Activated T-helper 2 cell treated with anti-CD3 and anti-CD28 coated beads, Interferon-gamma antibody, Interleukin-2, Interleukin-4, amounts not matched to agents 10 μg/mL and 5 μg/mL and 100 μg/mL, durations not matched to agents 14 hours and 24 hours and 36 hours (primary cell): ENCODE results near the gene SIPA1L3. TPM values are rescaled to one million over a fixed set of nuclear protein-coding genes. Genes with fewer than 3 reads are reported as not detected.
"Not testable (repeated sequence)": the region's sequence is repeated elsewhere in the genome, so short reads cannot be mapped to it uniquely, and the experiment has no call there.

Experiments used
- DNase-seq: peaks from one replicate; pipeline ENCODE4 v3.0.0; 2021; ENCODE audit warnings: low spot score
- H3K27ac Mint-ChIP-seq: one replicate; pipeline ENCODE4 v1.8.0; 2021; ENCODE audit warnings: mixed read lengths
- H3K27me3 Mint-ChIP-seq: one replicate; pipeline ENCODE4 v1.8.0; 2021; ENCODE audit warnings: low read depth, mixed read lengths
- H3K36me3 Mint-ChIP-seq: one replicate; pipeline ENCODE4 v1.8.0; 2021; ENCODE audit warnings: low read depth, mixed read lengths
- H3K4me1 Mint-ChIP-seq: one replicate; pipeline ENCODE4 v1.8.0; 2021; ENCODE audit warnings: low read depth, mixed read lengths
- H3K4me3 Mint-ChIP-seq: one replicate; pipeline ENCODE4 v1.8.0; 2021; ENCODE audit warnings: low read depth, mild to moderate bottlenecking, moderate library complexity, mixed read lengths
- H3K9me3 Mint-ChIP-seq: one replicate; pipeline ENCODE4 v1.8.0; 2021; ENCODE audit warnings: mixed read lengths
- intact Hi-C: fragments of 100-400 bp; cut with micrococcal nuclease; formaldehyde crosslinking; loops from one replicate; pipeline ENCODE4 v1.15.1; 2023
- total RNA-seq: library from RNA; stranded (reverse); gene quantifications from 2 replicates; pipeline ENCODE4 v1.2.3, GENCODE V29; 2022

The SIPA1L3 gene
- total RNA-seq, 1 donor from 2014 or later = 15.9 TPM

- H3K27me3 Mint-ChIP-seq, intact Hi-C loops, H3K4me1 Mint-ChIP-seq, H3K4me3 Mint-ChIP-seq, DNase-seq, H3K36me3 Mint-ChIP-seq, H3K27ac Mint-ChIP-seq, H3K9me3 Mint-ChIP-seq: not testable (repeated sequence)
Observed at GRCh38 chr19:37924573-37924972, 17.6 kb downstream of the SIPA1L3 start.

- DNase-seq = no peak
- Mint-ChIP-seq H3K4me1 (no peaks in the 10 kb centered on the region), H3K27me3 (no peaks in the 10 kb centered on the region), H3K27ac (no peak overlapping the region), H3K4me3 (no peak overlapping the region), H3K9me3 (no peaks in the 10 kb centered on the region), H3K36me3 (no peaks in the 10 kb centered on the region)
- intact Hi-C loops = no loop called here
Observed at GRCh38 chr19:37925212-37925611, 18.2 kb downstream of the SIPA1L3 start.

- no peaks in the 10 kb centered on the region for H3K9me3 Mint-ChIP-seq
- no peak for DNase-seq
- no peak overlapping the region for H3K27ac Mint-ChIP-seq
- H3K4me3 Mint-ChIP-seq = no peak overlapping the region
- intact Hi-C loops = no loop called here
- H3K36me3 Mint-ChIP-seq = no peaks in the 10 kb centered on the region
- H3K4me1 Mint-ChIP-seq = no peaks in the 10 kb centered on the region
- H3K27me3 Mint-ChIP-seq = no peaks in the 10 kb centered on the region
Observed at GRCh38 chr19:37926255-37926654, 19.2 kb downstream of the SIPA1L3 start.

GRCh38 chr19:37926711-37927110 is 19.7 kb downstream of the SIPA1L3 start:
- no peak for DNase-seq
- intact Hi-C loops = no loop called here
- no peaks in the 10 kb centered on the region for H3K9me3 Mint-ChIP-seq
- no peak overlapping the region for H3K4me3 Mint-ChIP-seq
- H3K36me3 Mint-ChIP-seq = no peaks in the 10 kb centered on the region
- no peak overlapping the region for H3K27ac Mint-ChIP-seq
- no peaks in the 10 kb centered on the region for H3K27me3 Mint-ChIP-seq
- no peaks in the 10 kb centered on the region for H3K4me1 Mint-ChIP-seq

- Mint-ChIP-seq H3K36me3 (no peaks in the 10 kb centered on the region), H3K27me3 (no peaks in the 10 kb centered on the region), H3K9me3 (no peaks in the 10 kb centered on the region), H3K27ac (no peak overlapping the region), H3K4me3 (no peak overlapping the region), H3K4me1 (no peaks in the 10 kb centered on the region)
- intact Hi-C loops = no loop called here
- no peak for DNase-seq
Observed at GRCh38 chr19:37928527-37929286, 21.7 kb downstream of the SIPA1L3 start.

GRCh38 chr19:37929355-37929923 is 22.4 kb downstream of the SIPA1L3 start:
- no peak overlapping the region for H3K4me3 Mint-ChIP-seq
- intact Hi-C loops = no loop called here
- H3K27me3 Mint-ChIP-seq = no peaks in the 10 kb centered on the region
- H3K4me1 Mint-ChIP-seq = no peaks in the 10 kb centered on the region
- H3K27ac Mint-ChIP-seq = no peak overlapping the region
- no peaks in the 10 kb centered on the region for H3K9me3 Mint-ChIP-seq
- no peaks in the 10 kb centered on the region for H3K36me3 Mint-ChIP-seq
- DNase-seq = no peak

GRCh38 chr19:37930416-37930815 is 23.4 kb downstream of the SIPA1L3 start:
- Mint-ChIP-seq H3K4me1 (no peaks in the 10 kb centered on the region), H3K27ac (no peak overlapping the region), H3K4me3 (no peak overlapping the region), H3K27me3 (no peaks in the 10 kb centered on the region), H3K9me3 (peaks cover 9% of the 10 kb centered on the region), H3K36me3 (no peaks in the 10 kb centered on the region)
- DNase-seq = no peak
- intact Hi-C loops = no loop called here

- intact Hi-C loops = no loop called here
- DNase-seq = no peak
- Mint-ChIP-seq H3K4me1 (no peaks in the 10 kb centered on the region), H3K27ac (no peak overlapping the region), H3K27me3 (no peaks in the 10 kb centered on the region), H3K4me3 (no peak overlapping the region), H3K36me3 (no peaks in the 10 kb centered on the region), H3K9me3 (peaks cover 19% of the 10 kb centered on the region)
Observed at GRCh38 chr19:37931881-37932655, 25.1 kb downstream of the SIPA1L3 start.

GRCh38 chr19:37932985-37933936 is 26.3 kb downstream of the SIPA1L3 start:
- Mint-ChIP-seq H3K4me3 (no peak overlapping the region), H3K36me3 (no peaks in the 10 kb centered on the region), H3K27ac (no peak overlapping the region), H3K4me1 (no peaks in the 10 kb centered on the region), H3K9me3 (peaks cover 19% of the 10 kb centered on the region), H3K27me3 (no peaks in the 10 kb centered on the region)
- no peak for DNase-seq
- intact Hi-C loops = no loop called here

GRCh38 chr19:37933937-37934358 is 26.9 kb downstream of the SIPA1L3 start:
- no peaks in the 10 kb centered on the region for H3K36me3 Mint-ChIP-seq
- intact Hi-C loops = no loop called here
- H3K4me1 Mint-ChIP-seq = no peaks in the 10 kb centered on the region
- DNase-seq = no peak
- H3K27ac Mint-ChIP-seq = no peak overlapping the region
- H3K27me3 Mint-ChIP-seq = no peaks in the 10 kb centered on the region
- no peak overlapping the region for H3K4me3 Mint-ChIP-seq
- peaks cover 21% of the 10 kb centered on the region for H3K9me3 Mint-ChIP-seq

GRCh38 chr19:37935341-37935740 is 28.3 kb downstream of the SIPA1L3 start:
- Mint-ChIP-seq H3K4me3 (no peak overlapping the region), H3K36me3 (no peaks in the 10 kb centered on the region), H3K9me3 (peaks cover 23% of the 10 kb centered on the region), H3K27me3 (no peaks in the 10 kb centered on the region), H3K4me1 (no peaks in the 10 kb centered on the region), H3K27ac (no peak overlapping the region)
- no peak for DNase-seq
- intact Hi-C loops = no loop called here

GRCh38 chr19:37936166-37936565 is 29.2 kb downstream of the SIPA1L3 start:
- no peak for DNase-seq
- H3K9me3 Mint-ChIP-seq = peaks cover 23% of the 10 kb centered on the region
- H3K27me3 Mint-ChIP-seq = no peaks in the 10 kb centered on the region
- no peak overlapping the region for H3K4me3 Mint-ChIP-seq
- intact Hi-C loops = no loop called here
- H3K27ac Mint-ChIP-seq = no peak overlapping the region
- no peaks in the 10 kb centered on the region for H3K36me3 Mint-ChIP-seq
- H3K4me1 Mint-ChIP-seq = no peaks in the 10 kb centered on the region
